Gastroesophageal sphincter (tissue), 4 donors: ENCODE measurements around the gene DFFB. TPM values are rescaled to one million over a fixed set of nuclear protein-coding genes. Genes with fewer than 3 reads are reported as not detected.

Experiments
- ATAC-seq: fragments of 150-250 bp; one replicate; pipeline ENCODE4 v1.9.1; 2016; ENCODE audit warnings: mild to moderate bottlenecking, moderate library complexity
- H3K27ac ChIP-seq, 4 donors: fragments of 200-600 bp; sonication (generic) in 3 of 4; 1 replicate in 3 of 4; 2 replicates in 1 of 4; pipeline ENCODE4 v1.5.1; 2016 to 2019
- H3K27me3 ChIP-seq: fragments of 200-600 bp; sonication (generic); one replicate; pipeline ENCODE4 v1.5.1; 2019
- H3K36me3 ChIP-seq, 2 donors: fragments of 200-600 bp; sonication (generic); one replicate each; pipeline ENCODE4 v1.5.1; 2019; ENCODE audit warnings: control low read depth in 1 of 2
- H3K4me1 ChIP-seq, 3 donors: fragments of 200-600 bp; sonication (generic); 1 replicate in 2 of 3; 2 replicates in 1 of 3; pipeline ENCODE4 v1.5.1; 2016 to 2019; ENCODE audit warnings: control low read depth in 2 of 3
- H3K4me3 ChIP-seq, 2 donors: fragments of 200-600 bp; sonication (generic); one replicate each; pipeline ENCODE4 v1.5.1; 2019; ENCODE audit warnings: mild to moderate bottlenecking in 1 of 2, moderate library complexity in 1 of 2
- H3K9me3 ChIP-seq, 3 donors: fragments of 200-600 bp; sonication (generic); one replicate each; pipeline ENCODE4 v1.5.1; 2017 to 2019; ENCODE audit warnings: control low read depth in 2 of 3
- EP300 ChIP-seq: sonication (generic); formaldehyde crosslinking; IDR thresholded peaks from one replicate; pipeline ENCODE4 v1.6.1; 2017; ENCODE audit warnings: antibody characterized with exemption, mild to moderate bottlenecking
- POLR2A ChIP-seq, 2 donors: fragments of 450-650 bp; IDR thresholded peaks; one replicate each; pipeline ENCODE4 v1.6.1; 2017; ENCODE audit warnings: antibody characterized with exemption in 2 of 2, mild to moderate bottlenecking in 2 of 2, moderate library complexity in 1 of 2
- POLR2AphosphoS5 ChIP-seq: sonication (generic); formaldehyde crosslinking; IDR thresholded peaks from one replicate; pipeline ENCODE4 v1.6.1; 2017; ENCODE audit warnings: antibody characterized with exemption
- WGBS, 2 donors: methylation state at CpG; one replicate each; pipeline ENCODE4 v1.1.5; 2018; ENCODE audit warnings: low coverage in 1 of 2; 5-methylcytosine and 5-hydroxymethylcytosine counted together
- total RNA-seq, 4 donors: library from RNA; depleted of rRNA; stranded (reverse); fragments of >200 nt; gene quantifications; one replicate each; pipeline ENCODE4 v1.1.0, GENCODE V29; 2016
- TF ChIP-seq, protein P1 (sequence below), 4 experiments: fragments of 200-600 bp in 2 of 4; fragments of 450-650 bp in 2 of 4; sonication (generic) in 1 of 4; IDR thresholded peaks; one replicate each; pipeline ENCODE4 v1.5.1; 2017 to 2019; ENCODE audit warnings: antibody characterized with exemption in 4 of 4, mild to moderate bottlenecking in 2 of 4, moderate library complexity in 2 of 4

The DFFB gene
- total RNA-seq, 4 donors from 2014 or later, result 1.9 to 14.6 (median 7.7) TPM

DNA sequence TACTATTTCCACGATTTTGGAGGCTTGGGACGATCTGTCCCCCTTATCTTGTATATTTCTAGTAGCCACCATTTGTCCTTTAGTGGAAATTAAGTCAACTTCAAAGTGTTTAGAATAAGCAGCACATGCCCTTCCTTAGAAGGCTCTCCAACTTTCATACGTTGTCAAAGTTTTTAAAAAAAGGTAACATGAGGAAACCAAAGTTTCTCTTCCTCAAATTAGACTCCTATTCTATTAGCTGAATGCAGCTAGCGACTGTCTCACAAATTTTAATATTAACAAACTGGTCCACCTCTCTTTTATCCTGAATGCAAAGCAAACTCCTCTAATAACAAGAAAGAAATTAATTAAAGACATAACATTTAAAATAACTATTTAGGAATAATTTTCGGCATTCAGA lies 35.9 kb downstream of the DFFB start:
- Histone ChIP-seq H3K27ac (peak overlapping the region in 3 of 4 donors; percentile 42 to 61 (median 57)), H3K4me1 (peaks cover 0 to 41% (median 5%) of the 10 kb centered on the region in 3 donors), H3K27me3 (no peaks in the 10 kb centered on the region), H3K4me3 (no peak overlapping the region), H3K9me3 (peaks cover 0 to 12% (median 0%) of the 10 kb centered on the region in 3 donors), H3K36me3 (peaks cover 0 to 35% of the 10 kb centered on the region in 2 donors)
- ATAC-seq, result no peak
- TF ChIP-seq EP300 (no peak), POLR2A (IDR thresholded peaks at IDR 0.05) (no peak), POLR2AphosphoS5 (no peak)
- TF ChIP-seq, protein P1, sequence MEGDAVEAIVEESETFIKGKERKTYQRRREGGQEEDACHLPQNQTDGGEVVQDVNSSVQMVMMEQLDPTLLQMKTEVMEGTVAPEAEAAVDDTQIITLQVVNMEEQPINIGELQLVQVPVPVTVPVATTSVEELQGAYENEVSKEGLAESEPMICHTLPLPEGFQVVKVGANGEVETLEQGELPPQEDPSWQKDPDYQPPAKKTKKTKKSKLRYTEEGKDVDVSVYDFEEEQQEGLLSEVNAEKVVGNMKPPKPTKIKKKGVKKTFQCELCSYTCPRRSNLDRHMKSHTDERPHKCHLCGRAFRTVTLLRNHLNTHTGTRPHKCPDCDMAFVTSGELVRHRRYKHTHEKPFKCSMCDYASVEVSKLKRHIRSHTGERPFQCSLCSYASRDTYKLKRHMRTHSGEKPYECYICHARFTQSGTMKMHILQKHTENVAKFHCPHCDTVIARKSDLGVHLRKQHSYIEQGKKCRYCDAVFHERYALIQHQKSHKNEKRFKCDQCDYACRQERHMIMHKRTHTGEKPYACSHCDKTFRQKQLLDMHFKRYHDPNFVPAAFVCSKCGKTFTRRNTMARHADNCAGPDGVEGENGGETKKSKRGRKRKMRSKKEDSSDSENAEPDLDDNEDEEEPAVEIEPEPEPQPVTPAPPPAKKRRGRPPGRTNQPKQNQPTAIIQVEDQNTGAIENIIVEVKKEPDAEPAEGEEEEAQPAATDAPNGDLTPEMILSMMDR (IDR thresholded peaks at IDR 0.05), result no peak
- WGBS, 2 donors, result 67% methylated on average over 5 of the region's 5 CpGs

DNA sequence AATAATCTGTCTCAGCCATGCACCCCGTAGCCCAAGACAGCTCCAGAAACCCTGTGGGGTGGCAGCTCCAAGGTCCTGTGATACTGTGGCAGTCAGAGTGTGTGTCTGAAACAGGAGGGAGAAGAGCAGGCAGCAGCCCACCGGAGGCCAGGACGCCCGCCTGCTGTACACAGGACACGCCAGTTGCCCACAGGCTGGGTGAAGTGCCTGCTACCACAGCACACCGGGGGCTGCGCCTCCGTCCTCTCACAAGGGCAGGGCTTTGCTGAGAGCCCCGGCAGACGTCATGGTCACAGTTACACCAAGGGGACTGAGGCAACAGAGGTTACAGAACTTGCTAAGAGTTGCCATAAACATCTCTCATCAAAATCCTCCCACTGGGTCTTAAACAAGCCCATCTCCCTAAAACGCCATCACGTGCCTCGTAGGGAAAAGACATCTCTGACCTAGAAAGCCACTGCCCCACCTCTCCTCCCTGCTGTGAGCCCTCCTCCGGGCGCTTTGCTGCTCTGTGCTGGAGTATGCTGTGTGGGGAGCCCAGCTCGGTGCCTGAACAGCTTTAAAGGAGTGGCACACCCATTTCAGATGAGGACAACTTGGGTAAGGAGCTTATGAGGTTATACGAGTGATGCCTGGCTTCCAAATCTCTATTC lies 37.5 kb downstream of the DFFB start:
- Histone ChIP-seq H3K36me3 (peaks cover 0 to 19% of the 10 kb centered on the region in 2 donors), H3K4me1 (peaks cover 0 to 49% (median 9%) of the 10 kb centered on the region in 3 donors), H3K9me3 (peaks cover 0 to 15% (median 0%) of the 10 kb centered on the region in 3 donors), H3K27ac (peak overlapping the region; percentile 29 to 79 (median 66)), H3K27me3 (no peaks in the 10 kb centered on the region), H3K4me3 (no peak overlapping the region)
- ATAC-seq, result no peak
- TF ChIP-seq, protein P1 (IDR thresholded peaks at IDR 0.05), result no peak
- TF ChIP-seq POLR2AphosphoS5, result no peak
- TF ChIP-seq POLR2A (IDR thresholded peaks at IDR 0.05), result no peak
- TF ChIP-seq EP300, result no peak
- WGBS, 2 donors, result 60 to 89% methylated on average over 1 to 14 of the region's 17 CpGs

DNA sequence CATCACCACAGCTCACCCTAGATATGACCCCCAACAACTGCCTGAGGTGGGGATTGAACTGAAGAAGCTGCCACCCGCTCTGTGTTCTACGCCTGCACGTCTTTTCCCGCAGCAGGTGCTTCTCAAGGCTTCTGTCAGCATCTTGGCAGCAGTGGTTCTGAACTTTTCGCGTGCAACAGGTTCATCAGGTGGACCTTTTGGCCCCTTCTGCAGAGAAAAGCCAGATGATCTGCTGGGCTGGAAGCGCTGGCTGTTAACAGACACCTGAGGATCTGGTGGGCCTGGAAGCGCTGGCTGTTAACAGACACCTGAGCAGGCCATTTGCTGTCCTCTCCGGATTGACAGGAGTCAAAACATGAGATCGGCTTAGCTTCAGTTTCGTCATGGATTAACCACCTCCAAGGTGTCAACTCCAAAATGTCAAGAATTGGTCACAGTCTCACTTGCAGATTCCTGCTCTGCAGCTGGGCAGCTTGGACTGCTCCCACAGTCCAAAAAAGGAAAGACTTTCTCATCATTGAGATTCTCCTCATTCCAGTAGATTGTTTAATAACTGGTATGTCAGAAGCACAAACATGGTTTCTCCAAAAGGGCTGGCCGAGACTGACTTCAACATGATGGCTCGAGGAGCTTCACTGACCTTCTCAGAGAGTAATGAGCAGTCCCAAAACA lies 38.1 kb downstream of the DFFB start:
- no peaks in the 10 kb centered on the region for H3K27me3 ChIP-seq
- no peak overlapping the region for H3K4me3 ChIP-seq
- no peak for ATAC-seq
- peaks cover 0 to 15% (median 0%) of the 10 kb centered on the region in 3 donors for H3K9me3 ChIP-seq
- TF ChIP-seq, protein P1 (IDR thresholded peaks at IDR 0.05), result no peak
- peak; percentile 13 for TF ChIP-seq POLR2AphosphoS5
- peak overlapping the region; percentile 29 to 79 (median 66) for H3K27ac ChIP-seq
- H3K4me1 ChIP-seq, result peaks cover 0 to 50% (median 9%) of the 10 kb centered on the region in 3 donors
- 55% methylated on average over 2 of the region's 13 CpGs; no CpG with 5 or more reads in 1 of the 2 donors for WGBS, 2 donors
- H3K36me3 ChIP-seq, result peaks cover 0 to 12% of the 10 kb centered on the region in 2 donors

DNA sequence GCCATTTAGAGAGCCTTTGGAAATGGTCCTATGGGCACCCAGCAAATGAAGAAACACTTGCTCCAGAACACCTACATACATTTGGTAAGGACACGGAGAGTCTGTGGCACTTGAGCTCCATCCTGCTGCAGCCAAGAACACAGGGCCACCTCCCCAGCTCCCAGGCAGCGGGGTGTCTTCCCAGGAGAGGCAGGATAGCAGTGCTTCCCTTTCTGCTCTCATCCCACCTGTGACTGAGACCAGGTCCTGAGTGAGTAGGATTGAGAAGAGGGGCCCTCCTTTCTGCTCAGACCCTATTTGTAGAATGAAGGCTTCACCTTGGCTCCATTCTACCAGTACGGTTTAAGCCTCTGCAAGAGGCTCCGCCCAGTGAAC lies 38.7 kb downstream of the DFFB start:
- WGBS, 2 donors, result 20% methylated on average over 1 of the region's 4 CpGs; no CpG with 5 or more reads in 1 of the 2 donors
- H3K4me3 ChIP-seq, result no peak overlapping the region
- H3K4me1 ChIP-seq, result peaks cover 0 to 50% (median 9%) of the 10 kb centered on the region in 3 donors
- H3K27me3 ChIP-seq, result no peaks in the 10 kb centered on the region
- peak overlapping the region; percentile 4 to 79 (median 66) for H3K27ac ChIP-seq
- H3K36me3 ChIP-seq, result peaks cover 0 to 7% of the 10 kb centered on the region in 2 donors
- ATAC-seq, result no peak
- H3K9me3 ChIP-seq, result peaks cover 0 to 15% (median 0%) of the 10 kb centered on the region in 3 donors
- TF ChIP-seq, protein P1 (IDR thresholded peaks at IDR 0.05), result no peak
- no peak for TF ChIP-seq EP300
- TF ChIP-seq POLR2AphosphoS5, result no peak
- TF ChIP-seq POLR2A (IDR thresholded peaks at IDR 0.05), result no peak
